ENCODE data around the gene HTR2A. TPM values are rescaled to one million over a fixed set of nuclear protein-coding genes. Genes with fewer than 3 reads are reported as not detected.
A peak's percentile ranks its signal among the peaks of the same experiment; 100 is the strongest.

Gene HTR2A
- polyA plus RNA-seq, 4 donors = 0.24 to 0.33 TPM; not detected in 2

GRCh38 chr13:46908501-46908900, 11.6 kb upstream of the HTR2A start:
- Histone ChIP-seq H3K9me3 (ENCODE audit: control insufficient read depth in 2 of 2, insufficient read depth in 1 of 2, low read depth in 1 of 2, low read length in 1 of 2) (peaks cover 0 to 4% of the 10 kb centered on the region in 2 donors), H3K36me3 (ENCODE audit: control insufficient read depth in 3 of 3, insufficient read depth in 2 of 3, low read depth in 1 of 3, low read length in 3 of 3) (no peaks in the 10 kb centered on the region), H3K27me3 (ENCODE audit: control insufficient read depth in 3 of 3, insufficient read depth in 3 of 3, low read length in 3 of 3) (no peaks in the 10 kb centered on the region), H3K27ac (ENCODE audit: low read depth in 1 of 3, low read length in 2 of 3) (no peak overlapping the region), H3K4me1 (ENCODE audit: control insufficient read depth in 3 of 3, insufficient read depth in 2 of 3, low read depth in 1 of 3, low read length in 2 of 3) (no peaks in the 10 kb centered on the region), H3K4me3 (ENCODE audit: low read depth in 1 of 3, low read length in 3 of 3) (no peak overlapping the region)
- DNase-seq (no peak), FAIRE-seq (no peak)
- 42 to 60% (median 50%) methylated on average over 2 of the region's 2 CpGs for WGBS, 3 donors

DNA sequence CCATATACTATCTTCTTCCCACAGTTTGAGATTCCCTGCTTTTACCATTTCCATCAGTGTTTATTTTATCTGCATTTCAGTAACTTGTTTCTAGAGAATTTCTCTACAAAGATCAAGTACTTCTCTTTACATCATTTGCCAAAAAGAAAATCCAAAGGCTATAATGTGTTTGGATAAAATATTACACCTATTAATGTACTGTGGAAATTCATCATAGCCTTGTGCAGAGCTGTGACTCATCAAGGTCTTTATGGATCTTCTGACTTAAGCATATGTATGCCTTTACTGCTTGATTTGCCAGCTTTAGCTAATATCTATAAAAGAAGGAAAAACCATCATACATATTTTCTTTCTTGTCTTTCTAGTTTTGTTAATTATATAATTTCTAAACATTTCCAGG, 9.6 kb upstream of the HTR2A start:
- Histone ChIP-seq H3K36me3 (ENCODE audit: control insufficient read depth in 3 of 3, insufficient read depth in 2 of 3, low read depth in 1 of 3, low read length in 3 of 3) (no peaks in the 10 kb centered on the region), H3K9me3 (ENCODE audit: control insufficient read depth in 2 of 2, insufficient read depth in 1 of 2, low read depth in 1 of 2, low read length in 1 of 2) (no peaks in the 10 kb centered on the region), H3K27ac (ENCODE audit: low read depth in 1 of 3, low read length in 2 of 3) (no peak overlapping the region), H3K4me3 (ENCODE audit: low read depth in 1 of 3, low read length in 3 of 3) (no peak overlapping the region), H3K4me1 (ENCODE audit: control insufficient read depth in 3 of 3, insufficient read depth in 2 of 3, low read depth in 1 of 3, low read length in 2 of 3) (no peaks in the 10 kb centered on the region), H3K27me3 (ENCODE audit: control insufficient read depth in 3 of 3, insufficient read depth in 3 of 3, low read length in 3 of 3) (no peaks in the 10 kb centered on the region)
- FAIRE-seq (no peak), DNase-seq (no peak)

GRCh38 chr13:46905249-46905648, 8.4 kb upstream of the HTR2A start:
- WGBS, 3 donors = 62 to 72% (median 64%) methylated on average over 3 of the region's 3 CpGs
- no peaks in the 10 kb centered on the region for H3K36me3 ChIP-seq (ENCODE audit: control insufficient read depth in 3 of 3, insufficient read depth in 2 of 3, low read depth in 1 of 3, low read length in 3 of 3)
- no peaks in the 10 kb centered on the region for H3K9me3 ChIP-seq (ENCODE audit: control insufficient read depth in 2 of 2, insufficient read depth in 1 of 2, low read depth in 1 of 2, low read length in 1 of 2)
- FAIRE-seq (no peak), DNase-seq (no peak)
- no peak overlapping the region for H3K27ac ChIP-seq (ENCODE audit: low read depth in 1 of 3, low read length in 2 of 3)
- no peaks in the 10 kb centered on the region for H3K4me1 ChIP-seq (ENCODE audit: control insufficient read depth in 3 of 3, insufficient read depth in 2 of 3, low read depth in 1 of 3, low read length in 2 of 3)
- H3K4me3 ChIP-seq (ENCODE audit: low read depth in 1 of 3, low read length in 3 of 3) = no peak overlapping the region
- H3K27me3 ChIP-seq (ENCODE audit: control insufficient read depth in 3 of 3, insufficient read depth in 3 of 3, low read length in 3 of 3) = no peaks in the 10 kb centered on the region

GRCh38 chr13:46903748-46904147, 6.9 kb upstream of the HTR2A start:
- no peak overlapping the region for H3K4me3 ChIP-seq (ENCODE audit: low read depth in 1 of 3, low read length in 3 of 3)
- WGBS, 3 donors = 20 to 33% (median 24%) methylated on average over 1 of the region's 1 CpG
- H3K27me3 ChIP-seq (ENCODE audit: control insufficient read depth in 3 of 3, insufficient read depth in 3 of 3, low read length in 3 of 3) = peaks cover 0 to 3% (median 0%) of the 10 kb centered on the region in 3 donors
- no peaks in the 10 kb centered on the region for H3K4me1 ChIP-seq (ENCODE audit: control insufficient read depth in 3 of 3, insufficient read depth in 2 of 3, low read depth in 1 of 3, low read length in 2 of 3)
- no peak for DNase-seq
- no peaks in the 10 kb centered on the region for H3K36me3 ChIP-seq (ENCODE audit: control insufficient read depth in 3 of 3, insufficient read depth in 2 of 3, low read depth in 1 of 3, low read length in 3 of 3)
- no peaks in the 10 kb centered on the region for H3K9me3 ChIP-seq (ENCODE audit: control insufficient read depth in 2 of 2, insufficient read depth in 1 of 2, low read depth in 1 of 2, low read length in 1 of 2)
- no peak overlapping the region for H3K27ac ChIP-seq (ENCODE audit: low read depth in 1 of 3, low read length in 2 of 3)
- no peak for FAIRE-seq

DNA sequence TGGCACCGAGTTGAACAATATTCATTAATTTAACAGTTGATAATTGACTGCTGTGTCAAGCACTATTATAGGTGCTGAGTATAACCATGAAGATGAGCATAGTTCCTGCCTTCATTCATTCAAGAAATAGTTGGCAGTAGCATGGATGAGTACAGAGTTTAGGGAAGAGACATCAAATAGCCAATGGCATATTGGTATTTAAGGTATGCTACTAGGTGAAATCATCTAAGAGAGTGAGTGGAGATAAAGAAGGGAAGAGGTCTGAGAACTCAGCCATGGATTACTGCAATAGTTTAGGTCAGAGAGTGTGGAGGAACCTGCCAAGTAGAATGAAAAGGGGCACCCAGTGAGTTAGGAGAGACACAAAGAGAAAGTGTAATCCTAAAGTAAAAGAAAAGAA, 4.9 kb upstream of the HTR2A start:
- Histone ChIP-seq H3K27ac (ENCODE audit: low read depth in 1 of 3, low read length in 2 of 3) (no peak overlapping the region), H3K9me3 (ENCODE audit: control insufficient read depth in 2 of 2, insufficient read depth in 1 of 2, low read depth in 1 of 2, low read length in 1 of 2) (no peaks in the 10 kb centered on the region), H3K4me3 (ENCODE audit: low read depth in 1 of 3, low read length in 3 of 3) (no peak overlapping the region), H3K27me3 (ENCODE audit: control insufficient read depth in 3 of 3, insufficient read depth in 3 of 3, low read length in 3 of 3) (peaks cover 0 to 3% (median 2%) of the 10 kb centered on the region in 3 donors), H3K36me3 (ENCODE audit: control insufficient read depth in 3 of 3, insufficient read depth in 2 of 3, low read depth in 1 of 3, low read length in 3 of 3) (no peaks in the 10 kb centered on the region), H3K4me1 (ENCODE audit: control insufficient read depth in 3 of 3, insufficient read depth in 2 of 3, low read depth in 1 of 3, low read length in 2 of 3) (no peaks in the 10 kb centered on the region)
- FAIRE-seq = no peak
- 79 to 88% (median 79%) methylated on average over 1 of the region's 1 CpG for WGBS, 3 donors
- no peak for DNase-seq

DNA sequence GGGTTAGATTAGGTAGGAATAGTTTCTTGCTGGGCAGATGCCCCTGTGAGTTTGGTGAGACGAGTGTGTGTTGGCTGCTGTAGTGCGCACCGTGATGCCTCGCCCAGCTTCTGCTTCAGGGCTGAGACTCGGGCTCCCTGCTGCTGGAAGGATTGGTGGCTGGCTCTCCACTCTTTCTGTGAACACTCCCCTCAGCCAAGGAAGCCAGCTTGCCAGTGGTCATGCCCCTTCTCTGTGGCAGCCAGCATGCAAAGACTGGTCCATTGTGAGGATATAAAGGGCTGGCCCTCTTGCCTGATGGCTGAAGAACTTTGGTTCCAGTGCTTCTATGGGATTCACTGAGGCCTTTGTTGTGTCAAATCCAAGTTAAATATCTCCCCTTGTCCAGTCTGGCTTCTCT, 2.9 kb upstream of the HTR2A start:
- FAIRE-seq (no peak), DNase-seq (no peak)
- no peaks in the 10 kb centered on the region for H3K9me3 ChIP-seq (ENCODE audit: control insufficient read depth in 2 of 2, insufficient read depth in 1 of 2, low read depth in 1 of 2, low read length in 1 of 2)
- H3K27me3 ChIP-seq (ENCODE audit: control insufficient read depth in 3 of 3, insufficient read depth in 3 of 3, low read length in 3 of 3) = peaks cover 0 to 3% (median 2%) of the 10 kb centered on the region in 3 donors
- no peaks in the 10 kb centered on the region for H3K4me1 ChIP-seq (ENCODE audit: control insufficient read depth in 3 of 3, insufficient read depth in 2 of 3, low read depth in 1 of 3, low read length in 2 of 3)
- H3K4me3 ChIP-seq (ENCODE audit: low read depth in 1 of 3, low read length in 3 of 3) = no peak overlapping the region
- H3K27ac ChIP-seq (ENCODE audit: low read depth in 1 of 3, low read length in 2 of 3) = no peak overlapping the region
- H3K36me3 ChIP-seq (ENCODE audit: control insufficient read depth in 3 of 3, insufficient read depth in 2 of 3, low read depth in 1 of 3, low read length in 3 of 3) = no peaks in the 10 kb centered on the region
- WGBS, 3 donors = 84 to 89% (median 88%) methylated on average over 5 of the region's 5 CpGs

- 60 to 77% (median 64%) methylated on average over 8 of the region's 8 CpGs for WGBS, 3 donors
- no peak for DNase-seq
- Histone ChIP-seq H3K4me3 (ENCODE audit: low read depth in 1 of 3, low read length in 3 of 3) (no peak overlapping the region), H3K27ac (ENCODE audit: low read depth in 1 of 3, low read length in 2 of 3) (no peak overlapping the region), H3K27me3 (ENCODE audit: control insufficient read depth in 3 of 3, insufficient read depth in 3 of 3, low read length in 3 of 3) (peaks cover 0 to 27% (median 6%) of the 10 kb centered on the region in 3 donors), H3K4me1 (ENCODE audit: control insufficient read depth in 3 of 3, insufficient read depth in 2 of 3, low read depth in 1 of 3, low read length in 2 of 3) (no peaks in the 10 kb centered on the region), H3K9me3 (ENCODE audit: control insufficient read depth in 2 of 2, insufficient read depth in 1 of 2, low read depth in 1 of 2, low read length in 1 of 2) (no peaks in the 10 kb centered on the region), H3K36me3 (ENCODE audit: control insufficient read depth in 3 of 3, insufficient read depth in 2 of 3, low read depth in 1 of 3, low read length in 3 of 3) (no peaks in the 10 kb centered on the region)
- no peak for FAIRE-seq
Measured at GRCh38 chr13:46895381-46895780, 1.5 kb downstream of the HTR2A start.

GRCh38 chr13:46894568-46894967, 2.3 kb downstream of the HTR2A start:
- no peak for DNase-seq
- Histone ChIP-seq H3K4me3 (ENCODE audit: low read depth in 1 of 3, low read length in 3 of 3) (peak overlapping the region in 1 of 3 donors; percentile 68), H3K27me3 (ENCODE audit: control insufficient read depth in 3 of 3, insufficient read depth in 3 of 3, low read length in 3 of 3) (peaks cover 0 to 24% (median 8%) of the 10 kb centered on the region in 3 donors), H3K9me3 (ENCODE audit: control insufficient read depth in 2 of 2, insufficient read depth in 1 of 2, low read depth in 1 of 2, low read length in 1 of 2) (no peaks in the 10 kb centered on the region), H3K36me3 (ENCODE audit: control insufficient read depth in 3 of 3, insufficient read depth in 2 of 3, low read depth in 1 of 3, low read length in 3 of 3) (no peaks in the 10 kb centered on the region), H3K27ac (ENCODE audit: low read depth in 1 of 3, low read length in 2 of 3) (no peak overlapping the region), H3K4me1 (ENCODE audit: control insufficient read depth in 3 of 3, insufficient read depth in 2 of 3, low read depth in 1 of 3, low read length in 2 of 3) (no peaks in the 10 kb centered on the region)
- no peak for FAIRE-seq

DNA sequence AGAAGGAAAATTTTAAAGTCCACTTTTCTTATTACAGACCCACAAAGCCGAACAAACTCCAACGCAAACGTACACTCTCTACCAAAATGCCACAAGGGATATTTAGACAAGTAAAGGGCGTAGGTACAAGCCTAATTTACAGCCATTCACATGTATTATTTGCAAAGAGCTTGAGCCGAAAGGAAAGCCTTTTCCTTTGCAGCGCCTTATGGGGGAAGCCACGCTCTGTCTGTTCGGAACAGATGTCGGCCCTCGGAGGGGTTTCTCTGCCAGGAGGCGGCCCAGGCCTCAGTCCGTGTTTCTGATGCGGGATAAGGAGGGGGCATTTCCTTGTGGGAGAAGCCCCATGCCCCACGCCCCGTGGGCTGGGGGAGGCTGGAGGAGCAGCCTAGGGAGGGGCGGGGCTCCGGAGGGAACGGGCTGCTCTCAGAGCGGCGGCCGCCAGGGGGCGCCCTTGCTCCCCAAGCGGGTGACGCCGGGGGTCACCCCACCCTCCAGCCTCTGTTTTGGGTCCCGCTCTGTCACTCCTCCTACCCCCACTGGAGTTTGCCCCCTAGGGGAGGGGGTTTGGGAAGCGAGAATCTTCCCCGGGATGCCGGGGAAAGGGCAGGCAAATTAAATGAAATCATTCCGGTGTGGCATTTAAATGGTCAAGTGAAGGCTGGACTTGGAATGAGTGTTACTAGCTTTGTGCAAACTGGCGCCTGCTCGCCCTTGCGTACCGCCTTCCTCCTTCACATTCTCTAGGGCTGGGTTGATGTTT, 2.9 kb downstream of the HTR2A start:
- H3K4me3 ChIP-seq (ENCODE audit: low read depth in 1 of 3, low read length in 3 of 3) = peak overlapping the region in 2 of 3 donors; percentile 39 to 68
- FAIRE-seq (no peak), DNase-seq (peak; percentile 23 to 82)
- no peaks in the 10 kb centered on the region for H3K4me1 ChIP-seq (ENCODE audit: control insufficient read depth in 3 of 3, insufficient read depth in 2 of 3, low read depth in 1 of 3, low read length in 2 of 3)
- H3K9me3 ChIP-seq (ENCODE audit: control insufficient read depth in 2 of 2, insufficient read depth in 1 of 2, low read depth in 1 of 2, low read length in 1 of 2) = no peaks in the 10 kb centered on the region
- no peak overlapping the region for H3K27ac ChIP-seq (ENCODE audit: low read depth in 1 of 3, low read length in 2 of 3)
- 1 to 4% (median 2%) methylated on average over 27 to 34 of the region's 34 CpGs for WGBS, 3 donors
- no peaks in the 10 kb centered on the region for H3K36me3 ChIP-seq (ENCODE audit: control insufficient read depth in 3 of 3, insufficient read depth in 2 of 3, low read depth in 1 of 3, low read length in 3 of 3)
- peaks cover 0 to 24% (median 8%) of the 10 kb centered on the region in 3 donors for H3K27me3 ChIP-seq (ENCODE audit: control insufficient read depth in 3 of 3, insufficient read depth in 3 of 3, low read length in 3 of 3)
